ENCODE results near the gene ATAT1. TPM values are rescaled to one million over a fixed set of nuclear protein-coding genes. Genes with fewer than 3 reads are reported as not detected.

The ATAT1 gene
- total and polyA plus RNA-seq, 4 donors: 5.8 to 12.9 (median 7.0) TPM

DNA sequence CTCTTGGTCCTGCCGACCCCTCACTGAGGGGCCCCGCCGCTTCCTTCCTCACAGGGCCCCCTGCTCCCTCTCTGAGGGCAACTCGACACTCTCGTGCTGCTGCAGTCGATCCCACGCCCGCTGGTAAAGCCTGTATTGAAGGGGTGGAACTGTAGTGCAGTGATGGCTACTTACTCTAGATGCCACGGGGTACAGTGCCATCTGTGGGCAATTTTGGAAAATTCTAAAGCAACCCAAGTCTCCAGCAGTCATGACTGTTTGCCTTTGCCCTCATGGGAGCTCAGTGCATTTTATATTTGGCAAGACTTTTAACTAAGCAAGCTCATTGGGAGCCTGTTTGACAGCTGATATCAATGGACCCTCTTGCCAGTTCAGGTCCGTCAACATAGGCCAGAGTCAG, 13.8 kb downstream of the ATAT1 start:
- no peaks in the 10 kb centered on the region for H3K9me3 ChIP-seq (ENCODE audit: control insufficient read depth, low read length)
- H3K4me3 ChIP-seq (ENCODE audit: low read length in 2 of 2): no peak overlapping the region
- 65 to 71% methylated on average over 10 of the region's 10 CpGs for WGBS, 2 donors
- H3K27me3 ChIP-seq (ENCODE audit: control insufficient read depth in 1 of 2, insufficient read depth in 2 of 2, low read length in 1 of 2): no peaks in the 10 kb centered on the region
- no peaks in the 10 kb centered on the region for H3K4me1 ChIP-seq (ENCODE audit: control insufficient read depth in 1 of 2, insufficient read depth in 2 of 2, low read length in 2 of 2)
- no peak for ATAC-seq (ENCODE audit: low FRiP score)
- no peak for DNase-seq
- no peak overlapping the region for H3K27ac ChIP-seq (ENCODE audit: low read depth in 1 of 2, low read length in 2 of 2)
- H3K36me3 ChIP-seq (ENCODE audit: control insufficient read depth in 1 of 2, insufficient read depth in 2 of 2, low read length in 1 of 2): peaks cover 0 to 2% of the 10 kb centered on the region in 2 donors
- intact Hi-C loops (cut with DNase I): no loop called here

DNA sequence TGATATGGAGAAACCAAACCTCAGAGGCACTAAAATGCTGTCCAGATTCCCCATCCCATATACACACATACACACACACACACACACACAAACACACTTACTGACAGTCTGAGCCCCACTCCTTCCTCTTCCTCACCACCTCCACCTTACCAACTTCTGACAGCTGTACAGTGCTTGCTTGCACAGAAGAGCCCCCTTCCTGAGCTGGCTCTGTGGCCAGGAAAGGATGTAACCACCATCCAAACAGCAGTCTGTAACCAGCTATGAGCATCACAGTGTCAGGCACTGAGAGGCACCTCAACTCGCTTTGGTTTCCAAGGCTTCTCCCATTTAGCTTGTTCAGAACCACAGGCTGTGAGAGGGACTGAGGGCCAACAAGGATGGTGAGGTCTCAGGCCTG, 14.4 kb downstream of the ATAT1 start:
- Histone ChIP-seq H3K27me3 (ENCODE audit: control insufficient read depth in 1 of 2, insufficient read depth in 2 of 2, low read length in 1 of 2) (no peaks in the 10 kb centered on the region), H3K36me3 (ENCODE audit: control insufficient read depth in 1 of 2, insufficient read depth in 2 of 2, low read length in 1 of 2) (peaks cover 0 to 2% of the 10 kb centered on the region in 2 donors), H3K4me1 (ENCODE audit: control insufficient read depth in 1 of 2, insufficient read depth in 2 of 2, low read length in 2 of 2) (no peaks in the 10 kb centered on the region), H3K4me3 (ENCODE audit: low read length in 2 of 2) (no peak overlapping the region), H3K9me3 (ENCODE audit: control insufficient read depth, low read length) (no peaks in the 10 kb centered on the region), H3K27ac (ENCODE audit: low read depth in 1 of 2, low read length in 2 of 2) (no peak overlapping the region)
- intact Hi-C loops (cut with DNase I): no loop called here
- WGBS, 2 donors: 91 to 94% methylated on average over 1 of the region's 1 CpG
- ATAC-seq (ENCODE audit: low FRiP score) (no peak), DNase-seq (no peak)

DNA sequence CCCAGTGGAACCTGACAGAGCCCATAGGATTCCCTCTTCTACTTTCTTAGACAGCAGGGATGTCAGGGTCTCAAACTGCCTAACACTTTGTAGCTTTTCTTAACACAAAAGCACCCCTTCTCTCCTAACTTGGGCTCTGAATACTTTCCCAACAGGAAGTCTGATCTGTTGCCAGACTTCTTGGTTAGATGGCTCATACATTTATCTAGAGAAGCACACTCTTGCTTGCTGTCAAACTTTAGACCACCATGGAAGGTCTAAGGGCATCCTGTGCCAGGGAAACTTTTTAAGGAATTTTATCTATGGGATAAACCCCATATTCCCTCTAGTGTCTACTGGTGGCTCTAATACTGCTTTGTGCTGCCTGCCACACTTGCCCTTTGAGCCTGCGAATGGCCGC, 17.0 kb downstream of the ATAT1 start:
- Histone ChIP-seq H3K4me3 (ENCODE audit: low read length in 2 of 2) (no peak overlapping the region), H3K27ac (ENCODE audit: low read depth in 1 of 2, low read length in 2 of 2) (no peak overlapping the region), H3K36me3 (ENCODE audit: control insufficient read depth in 1 of 2, insufficient read depth in 2 of 2, low read length in 1 of 2) (peaks cover 0 to 2% of the 10 kb centered on the region in 2 donors), H3K4me1 (ENCODE audit: control insufficient read depth in 1 of 2, insufficient read depth in 2 of 2, low read length in 2 of 2) (no peaks in the 10 kb centered on the region), H3K9me3 (ENCODE audit: control insufficient read depth, low read length) (no peaks in the 10 kb centered on the region), H3K27me3 (ENCODE audit: control insufficient read depth in 1 of 2, insufficient read depth in 2 of 2, low read length in 1 of 2) (no peaks in the 10 kb centered on the region)
- intact Hi-C loops (cut with DNase I): no loop called here
- WGBS, 2 donors: 93 to 95% methylated on average over 2 of the region's 2 CpGs
- ATAC-seq (ENCODE audit: low FRiP score) (no peak), DNase-seq (no peak)

DNA sequence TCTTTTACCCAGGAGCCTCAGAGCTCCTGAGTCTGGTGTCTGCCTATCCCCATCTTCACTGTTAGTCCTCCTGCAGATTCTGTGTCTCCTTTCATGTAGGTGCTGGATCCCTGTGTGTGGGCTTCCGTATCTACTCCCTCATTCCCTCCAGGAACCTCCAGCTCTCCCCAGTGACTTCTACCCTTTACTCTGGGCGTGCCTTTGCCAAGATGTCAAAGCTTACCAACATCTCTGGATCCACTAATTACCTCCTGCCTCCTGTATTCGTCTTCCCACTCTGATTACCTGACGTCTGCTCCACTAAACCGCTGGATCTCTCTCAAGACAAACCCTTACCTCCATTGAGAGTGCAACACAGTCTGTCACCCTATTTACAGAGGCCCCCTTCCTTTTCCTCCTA, 18.1 kb downstream of the ATAT1 start:
- H3K27me3 ChIP-seq (ENCODE audit: control insufficient read depth in 1 of 2, insufficient read depth in 2 of 2, low read length in 1 of 2): no peaks in the 10 kb centered on the region
- intact Hi-C loops (cut with DNase I): no loop called here
- no peak overlapping the region for H3K4me3 ChIP-seq (ENCODE audit: low read length in 2 of 2)
- DNase-seq (no peak), ATAC-seq (ENCODE audit: low FRiP score) (no peak)
- H3K9me3 ChIP-seq (ENCODE audit: control insufficient read depth, low read length): no peaks in the 10 kb centered on the region
- WGBS, 2 donors: 82 to 86% methylated on average over 5 of the region's 5 CpGs
- no peaks in the 10 kb centered on the region for H3K4me1 ChIP-seq (ENCODE audit: control insufficient read depth in 1 of 2, insufficient read depth in 2 of 2, low read length in 2 of 2)
- H3K36me3 ChIP-seq (ENCODE audit: control insufficient read depth in 1 of 2, insufficient read depth in 2 of 2, low read length in 1 of 2): peaks cover 0 to 2% of the 10 kb centered on the region in 2 donors
- no peak overlapping the region for H3K27ac ChIP-seq (ENCODE audit: low read depth in 1 of 2, low read length in 2 of 2)

DNA sequence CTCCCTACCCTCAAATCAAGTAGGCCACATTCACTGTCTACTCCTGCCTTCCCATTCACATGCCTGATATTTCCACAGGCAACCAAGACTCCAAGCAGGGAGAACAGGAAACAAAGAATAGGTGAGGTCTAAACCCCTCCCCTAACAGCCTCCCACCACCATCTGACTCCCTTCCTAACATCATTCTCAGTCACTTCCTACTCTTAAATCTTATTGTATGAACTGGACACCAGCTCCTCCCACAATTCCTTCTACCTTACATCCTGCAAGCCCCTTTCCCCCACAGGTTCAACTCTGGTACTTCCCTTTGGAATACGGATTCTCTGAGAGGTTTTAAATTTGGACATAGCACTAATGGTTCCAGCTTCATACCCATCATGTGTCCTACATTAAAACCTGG, 19.3 kb downstream of the ATAT1 start:
- no peaks in the 10 kb centered on the region for H3K9me3 ChIP-seq (ENCODE audit: control insufficient read depth, low read length)
- ATAC-seq (ENCODE audit: low FRiP score) (no peak), DNase-seq (no peak)
- no peak overlapping the region for H3K27ac ChIP-seq (ENCODE audit: low read depth in 1 of 2, low read length in 2 of 2)
- H3K27me3 ChIP-seq (ENCODE audit: control insufficient read depth in 1 of 2, insufficient read depth in 2 of 2, low read length in 1 of 2): no peaks in the 10 kb centered on the region
- H3K36me3 ChIP-seq (ENCODE audit: control insufficient read depth in 1 of 2, insufficient read depth in 2 of 2, low read length in 1 of 2): no peaks in the 10 kb centered on the region
- no peak overlapping the region for H3K4me3 ChIP-seq (ENCODE audit: low read length in 2 of 2)
- no peaks in the 10 kb centered on the region for H3K4me1 ChIP-seq (ENCODE audit: control insufficient read depth in 1 of 2, insufficient read depth in 2 of 2, low read length in 2 of 2)
- intact Hi-C loops (cut with DNase I): no loop called here
- 70 to 79% methylated on average over 1 of the region's 1 CpG for WGBS, 2 donors

DNA sequence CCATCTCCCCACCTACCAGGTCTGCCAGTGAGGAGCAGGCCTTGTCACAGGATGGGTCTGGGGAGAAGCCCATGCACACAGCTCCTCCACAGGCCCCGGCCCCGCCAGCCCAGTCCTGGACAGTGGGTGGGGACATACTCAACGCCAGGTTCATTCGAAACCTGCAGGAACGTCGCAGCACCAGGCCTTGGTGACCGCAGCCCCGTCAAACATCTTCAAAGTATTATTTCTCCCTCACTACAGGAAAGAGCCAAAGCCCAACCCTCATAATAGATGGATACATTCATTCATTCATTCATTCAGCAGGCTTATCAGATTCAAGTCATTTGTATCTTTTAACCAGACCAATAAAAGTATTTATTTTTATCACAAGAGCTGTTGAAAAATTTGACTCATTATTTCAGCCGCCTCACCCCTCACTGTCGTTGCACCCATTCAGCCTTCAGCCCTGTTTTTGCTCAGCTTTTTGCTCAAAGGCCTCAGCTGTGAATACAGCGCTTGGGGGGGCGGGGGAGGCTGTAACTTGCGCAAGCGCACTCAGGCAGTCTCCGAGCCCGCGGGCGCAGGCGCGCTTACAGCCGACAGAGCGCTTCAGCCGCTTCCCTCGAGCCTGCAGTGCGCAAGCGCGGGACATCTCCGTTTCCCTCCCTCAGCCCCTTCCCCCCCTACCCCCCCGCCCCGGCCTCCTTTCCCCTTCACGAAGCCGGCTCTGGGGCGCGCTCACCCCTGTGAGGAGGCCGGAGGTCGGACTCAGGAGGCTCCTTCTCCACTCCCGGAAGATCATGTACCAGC, 20.0 kb downstream of the ATAT1 start, which contains the start of gene C6orf136:
C6orf136 (plus strand) TSS at position 684 of the 792 bp plus-strand sequence; CDS start at position 783, 99 bp downstream.
- WGBS, 2 donors: 10 to 11% methylated on average over 29 to 37 of the region's 37 CpGs
- ATAC-seq (ENCODE audit: low FRiP score) (peak; percentile 91), DNase-seq (peak; percentile 95 to 98)
- peak within 1 kb of the TSS; percentile 7 to 46 for H3K27ac ChIP-seq (ENCODE audit: low read depth in 1 of 2, low read length in 2 of 2)
- intact Hi-C loops (cut with DNase I): no loop called here
- H3K27me3 ChIP-seq (ENCODE audit: control insufficient read depth in 1 of 2, insufficient read depth in 2 of 2, low read length in 1 of 2): no peaks in the 10 kb centered on the region
- H3K9me3 ChIP-seq (ENCODE audit: control insufficient read depth, low read length): no peaks in the 10 kb centered on the region
- H3K36me3 ChIP-seq (ENCODE audit: control insufficient read depth in 1 of 2, insufficient read depth in 2 of 2, low read length in 1 of 2): no peaks in the 10 kb centered on the region
- H3K4me3 ChIP-seq (ENCODE audit: low read length in 2 of 2): peak within 1 kb of the TSS; percentile 63 to 88
- no peaks in the 10 kb centered on the region for H3K4me1 ChIP-seq (ENCODE audit: control insufficient read depth in 1 of 2, insufficient read depth in 2 of 2, low read length in 2 of 2)

DNA sequence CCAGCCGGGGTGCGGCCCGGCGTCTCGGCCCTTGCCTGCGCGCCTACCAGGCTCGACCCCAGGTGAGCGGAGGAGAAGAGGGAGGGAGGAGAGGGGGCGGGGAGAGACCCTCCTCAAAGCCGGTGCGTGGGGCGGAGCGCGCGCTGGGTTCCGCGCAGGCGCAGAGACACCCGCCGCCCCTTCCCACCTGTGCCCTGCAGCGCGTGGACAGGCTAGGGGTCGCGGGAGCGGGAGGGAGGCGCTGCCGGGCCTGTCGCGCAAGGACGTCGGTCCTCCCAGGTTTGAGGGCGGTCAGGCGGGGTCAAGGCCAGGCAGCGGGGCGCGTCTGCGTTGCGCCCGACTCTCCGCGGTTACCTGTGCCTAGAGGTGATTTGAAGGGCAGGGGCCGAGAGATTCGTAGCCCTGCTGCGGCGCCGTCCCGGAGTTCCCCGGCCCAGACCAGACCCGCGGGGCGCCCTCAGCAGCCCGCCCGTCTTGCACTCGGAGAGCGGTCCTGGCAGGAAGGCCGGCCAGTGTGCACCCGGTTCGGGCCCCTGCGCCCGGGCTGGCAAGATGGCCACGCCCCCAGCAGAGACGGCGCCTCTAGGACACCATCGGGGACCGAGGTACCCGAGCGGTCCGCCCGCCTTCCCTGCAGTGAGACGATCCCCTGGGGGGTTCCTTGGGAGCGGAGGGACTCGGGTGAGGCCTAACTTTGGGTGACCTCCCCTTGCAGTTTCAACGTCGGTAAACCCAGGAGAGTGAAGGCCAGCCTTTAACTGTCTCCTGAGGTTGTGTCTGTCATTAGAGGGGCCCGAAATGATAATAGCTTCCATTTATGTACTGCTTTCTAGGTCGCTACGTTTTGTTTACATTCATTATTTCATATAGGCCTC, 20.8 kb downstream of the ATAT1 start:
- DNase-seq (peak; percentile 85 to 91), ATAC-seq (ENCODE audit: low FRiP score) (peak; percentile 83)
- no peaks in the 10 kb centered on the region for H3K27me3 ChIP-seq (ENCODE audit: control insufficient read depth in 1 of 2, insufficient read depth in 2 of 2, low read length in 1 of 2)
- no peaks in the 10 kb centered on the region for H3K36me3 ChIP-seq (ENCODE audit: control insufficient read depth in 1 of 2, insufficient read depth in 2 of 2, low read length in 1 of 2)
- no peaks in the 10 kb centered on the region for H3K9me3 ChIP-seq (ENCODE audit: control insufficient read depth, low read length)
- intact Hi-C loops (cut with DNase I): no loop called here
- peak overlapping the region; percentile 7 to 46 for H3K27ac ChIP-seq (ENCODE audit: low read depth in 1 of 2, low read length in 2 of 2)
- H3K4me3 ChIP-seq (ENCODE audit: low read length in 2 of 2): peak overlapping the region; percentile 63 to 88
- no peaks in the 10 kb centered on the region for H3K4me1 ChIP-seq (ENCODE audit: control insufficient read depth in 1 of 2, insufficient read depth in 2 of 2, low read length in 2 of 2)
- 1% methylated on average over 50 to 78 of the region's 78 CpGs for WGBS, 2 donors

DNA sequence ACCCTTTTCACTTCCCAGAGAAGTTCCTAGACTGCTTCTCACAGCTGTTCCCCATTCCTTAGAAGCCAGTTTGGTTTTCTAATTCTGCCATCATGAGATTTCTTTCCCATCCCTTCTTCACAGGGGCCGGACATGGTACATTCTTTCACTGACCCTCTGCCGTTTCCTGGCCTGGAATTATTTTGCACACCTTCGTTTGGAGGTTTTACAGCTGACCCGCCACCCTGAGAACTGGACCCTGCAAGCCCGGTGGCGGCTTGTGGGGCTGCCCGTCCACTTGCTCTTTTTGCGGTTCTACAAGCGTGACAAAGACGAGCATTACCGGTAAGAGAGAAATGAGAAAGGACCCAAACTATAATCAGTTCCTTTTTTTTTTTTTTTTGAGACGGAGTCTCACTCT, 24.5 kb downstream of the ATAT1 start:
- H3K27ac ChIP-seq (ENCODE audit: low read depth in 1 of 2, low read length in 2 of 2): no peak overlapping the region
- H3K27me3 ChIP-seq (ENCODE audit: control insufficient read depth in 1 of 2, insufficient read depth in 2 of 2, low read length in 1 of 2): no peaks in the 10 kb centered on the region
- no peak overlapping the region for H3K4me3 ChIP-seq (ENCODE audit: low read length in 2 of 2)
- H3K9me3 ChIP-seq (ENCODE audit: control insufficient read depth, low read length): no peaks in the 10 kb centered on the region
- WGBS, 2 donors: 87 to 91% methylated on average over 12 of the region's 12 CpGs
- intact Hi-C loops (cut with DNase I): no loop called here
- ATAC-seq (ENCODE audit: low FRiP score) (no peak), DNase-seq (no peak)
- no peaks in the 10 kb centered on the region for H3K4me1 ChIP-seq (ENCODE audit: control insufficient read depth in 1 of 2, insufficient read depth in 2 of 2, low read length in 2 of 2)
- H3K36me3 ChIP-seq (ENCODE audit: control insufficient read depth in 1 of 2, insufficient read depth in 2 of 2, low read length in 1 of 2): peaks cover 0 to 2% of the 10 kb centered on the region in 2 donors
